Activated naive CD4-positive, alpha-beta T cell treated with anti-CD3 and anti-CD28 coated beads for 36 hours (primary cell): ENCODE results near the gene DYNLT5. TPM values are rescaled to one million over a fixed set of nuclear protein-coding genes. Genes with fewer than 3 reads are reported as not detected.
"Not testable (repeated sequence)": the region's sequence is repeated elsewhere in the genome, so short reads cannot be mapped to it uniquely, and the experiment has no call there.

Source experiments
- CTCF ChIA-PET: fragments of 350-600 bp; sonication (Branson Sonifier 250); formaldehyde crosslinking; loops from one replicate; lab custom pipeline; 2021; ENCODE audit warnings: antibody characterized with exemption; lab: Charles Lee
- DNase-seq: peaks from one replicate; pipeline ENCODE4 v3.0.0-alpha.2; 2020
- H3K27ac Mint-ChIP-seq: one replicate; pipeline ENCODE4 v1.8.0; 2021; ENCODE audit warnings: mild to moderate bottlenecking, mixed read lengths
- H3K27me3 Mint-ChIP-seq: one replicate; pipeline ENCODE4 v1.8.0; 2021; ENCODE audit warnings: low read depth, mixed read lengths
- H3K36me3 Mint-ChIP-seq: one replicate; pipeline ENCODE4 v1.8.0; 2021; ENCODE audit warnings: low read depth, mixed read lengths
- H3K4me1 Mint-ChIP-seq: one replicate; pipeline ENCODE4 v1.8.0; 2021; ENCODE audit warnings: low read depth, mixed read lengths
- H3K4me3 Mint-ChIP-seq: one replicate; pipeline ENCODE4 v1.8.0; 2021; ENCODE audit warnings: mild to moderate bottlenecking, moderate library complexity, mixed read lengths
- H3K9me3 Mint-ChIP-seq: one replicate; pipeline ENCODE4 v1.8.0; 2021; ENCODE audit warnings: mixed read lengths
- intact Hi-C: fragments of 100-400 bp; cut with micrococcal nuclease; formaldehyde crosslinking; loops from one replicate; pipeline ENCODE4 v1.15.1; 2023
- total RNA-seq, 2 experiments: library from RNA; stranded (reverse); gene quantifications; one replicate each; pipeline ENCODE4 v1.2.3, GENCODE V29; 2021

Gene DYNLT5
- total RNA-seq, 2 experiments from 2014 or later, result not detected

DNA sequence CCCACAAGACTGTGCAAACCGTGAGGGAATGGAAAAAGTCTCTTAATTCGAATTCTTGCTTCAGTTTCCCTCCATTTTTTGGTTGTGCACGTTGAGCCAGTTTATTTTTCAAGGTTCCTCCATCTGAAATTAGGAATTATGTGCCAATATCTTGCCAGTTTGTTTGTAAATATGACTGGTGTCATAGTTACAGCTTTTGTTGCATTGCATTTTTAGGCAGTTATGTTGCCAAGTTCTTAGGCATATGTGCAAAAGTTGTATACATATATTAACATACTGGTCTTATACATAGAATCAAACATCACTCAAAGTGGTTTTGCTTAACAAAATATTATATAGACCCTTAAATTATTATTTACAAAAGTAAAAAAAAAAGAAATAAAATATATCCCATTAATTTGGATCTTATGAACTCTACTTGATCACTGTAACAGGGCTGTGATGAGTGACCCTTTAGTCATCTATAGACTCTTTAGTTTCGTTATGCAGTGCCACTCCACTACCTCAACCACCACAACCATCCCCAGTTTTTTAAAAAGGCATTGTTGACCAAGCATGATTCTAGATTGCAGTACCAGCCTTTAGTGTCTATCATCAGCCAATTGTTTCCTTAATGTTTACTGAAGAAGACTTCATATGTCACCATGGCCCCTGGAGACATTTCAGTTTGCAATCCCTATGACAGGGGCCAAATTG, 20.9 kb upstream of the DYNLT5 start:
- H3K4me1 Mint-ChIP-seq, result peaks cover 23% of the 10 kb centered on the region
- DNase-seq, result no peak
- H3K4me3 Mint-ChIP-seq, result no peak overlapping the region
- H3K9me3 Mint-ChIP-seq, result no peaks in the 10 kb centered on the region
- H3K36me3 Mint-ChIP-seq, result no peaks in the 10 kb centered on the region
- intact Hi-C loops, result no loop called here
- no peaks in the 10 kb centered on the region for H3K27me3 Mint-ChIP-seq
- CTCF ChIA-PET, result interaction anchor here (0.6 to 0.8 kb wide), 2 partner anchors 237 to 285 kb away, joined by 3 read pairs; no protein-coding TSS in a partner anchor
- H3K27ac Mint-ChIP-seq, result no peak overlapping the region

DNA sequence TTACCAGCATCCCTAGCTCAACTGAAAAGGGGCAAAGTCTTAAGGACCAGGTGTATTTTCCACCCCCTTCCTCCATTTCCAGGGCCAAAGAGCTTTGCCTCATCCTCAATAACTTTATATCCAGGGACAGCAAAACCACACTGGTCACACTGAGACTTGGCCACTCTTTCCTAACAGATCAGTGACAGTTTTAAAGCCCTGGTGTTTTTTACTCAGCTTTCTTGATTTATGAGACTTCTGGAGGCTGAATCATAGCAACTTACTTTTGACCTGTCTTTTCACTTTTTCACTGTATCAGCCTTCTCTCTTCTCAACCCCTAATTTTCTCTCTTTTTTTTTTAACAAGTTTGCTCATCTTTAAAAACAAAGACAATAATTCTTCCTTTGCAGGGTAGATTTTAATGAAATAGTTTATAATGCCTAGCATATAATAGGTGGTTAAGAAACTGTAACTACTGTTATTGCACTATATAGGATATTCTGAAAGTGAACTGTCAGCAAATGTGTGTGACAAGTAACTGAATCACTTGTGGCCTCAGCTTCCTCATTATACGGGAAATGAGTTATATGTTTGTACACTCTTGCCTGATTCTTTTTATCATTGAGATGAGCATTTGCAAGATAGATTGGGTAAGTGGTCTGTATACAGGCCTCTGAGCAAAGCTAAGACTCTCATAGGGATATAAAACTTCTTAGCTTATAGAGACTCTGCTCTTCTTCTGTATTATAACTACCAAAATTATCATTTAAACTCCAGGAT, 19.7 kb upstream of the DYNLT5 start:
- no peak for DNase-seq
- intact Hi-C loops, result loop anchor here (2.0 kb wide), 1 partner anchor 56 kb away; no protein-coding TSS in a partner anchor
- Mint-ChIP-seq H3K4me1 (peaks cover 23% of the 10 kb centered on the region), H3K9me3 (no peaks in the 10 kb centered on the region), H3K4me3 (no peak overlapping the region), H3K36me3 (no peaks in the 10 kb centered on the region), H3K27ac (no peak overlapping the region), H3K27me3 (no peaks in the 10 kb centered on the region)
- CTCF ChIA-PET, result interaction anchor here (0.6 to 1.6 kb wide), 5 partner anchors 21 to 1011 kb away, joined by 3 to 12 read pairs (median 3); no protein-coding TSS in a partner anchor

DNA sequence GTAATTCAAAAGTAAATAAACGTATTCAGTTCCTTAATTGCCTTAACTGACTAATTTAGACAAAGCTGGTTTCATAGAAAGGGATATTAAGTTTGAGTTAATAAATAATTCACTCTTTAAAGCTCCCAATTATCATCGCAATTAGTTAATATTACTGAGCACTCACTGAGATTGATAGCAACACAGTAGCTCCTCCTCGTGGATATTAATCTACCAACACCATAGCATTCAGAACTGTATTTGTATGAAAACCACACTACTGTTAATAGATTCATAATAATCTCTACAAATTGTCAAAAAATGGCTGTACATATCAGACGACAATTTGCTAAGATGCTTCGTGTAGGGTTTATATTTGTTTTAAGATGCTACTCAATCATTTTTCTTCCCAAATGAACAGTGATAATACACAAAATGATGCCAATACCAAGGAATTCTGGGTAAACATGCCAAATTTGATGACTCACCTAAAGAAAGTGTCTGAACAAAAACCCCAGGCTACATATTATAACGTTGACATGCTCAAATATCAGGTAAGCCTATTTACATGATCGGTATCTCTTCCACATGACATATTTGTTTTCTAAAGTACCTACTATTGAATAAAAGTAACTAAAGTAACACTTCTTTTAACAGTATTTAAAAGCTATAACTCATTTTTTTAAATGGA, 18.8 kb upstream of the DYNLT5 start:
- H3K4me1 Mint-ChIP-seq, result peaks cover 23% of the 10 kb centered on the region
- H3K4me3 Mint-ChIP-seq, result no peak overlapping the region
- H3K27me3 Mint-ChIP-seq, result no peaks in the 10 kb centered on the region
- CTCF ChIA-PET, result interaction anchor here (1.6 kb wide), 1 partner anchor 20 kb away, joined by 12 read pairs; no protein-coding TSS in a partner anchor
- intact Hi-C loops, result loop anchor here (2.0 kb wide), 1 partner anchor 55 kb away; no protein-coding TSS in a partner anchor
- no peak overlapping the region for H3K27ac Mint-ChIP-seq
- H3K36me3 Mint-ChIP-seq, result no peaks in the 10 kb centered on the region
- DNase-seq, result no peak
- H3K9me3 Mint-ChIP-seq, result no peaks in the 10 kb centered on the region

DNA sequence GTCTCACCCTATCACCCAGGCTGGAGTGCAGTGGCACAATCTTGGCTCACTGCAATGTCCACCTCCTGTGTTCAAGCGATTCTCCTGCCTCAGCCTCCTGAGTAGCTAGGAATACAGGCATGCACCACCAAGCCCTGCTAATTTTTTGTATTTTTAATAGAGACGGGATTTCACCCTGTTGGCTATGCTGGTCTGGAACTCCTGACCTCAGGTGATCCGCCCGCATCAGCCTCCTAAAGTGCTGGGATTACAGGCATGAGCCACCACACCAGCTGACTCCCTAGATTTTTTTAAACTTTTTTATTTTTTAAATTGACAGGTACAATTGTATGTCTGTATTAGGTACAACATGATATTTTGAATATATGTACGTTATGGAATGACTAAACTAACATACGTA, 17.7 kb upstream of the DYNLT5 start:
- CTCF ChIA-PET, H3K27ac Mint-ChIP-seq, H3K36me3 Mint-ChIP-seq, H3K27me3 Mint-ChIP-seq, H3K9me3 Mint-ChIP-seq, intact Hi-C loops, H3K4me3 Mint-ChIP-seq, DNase-seq: not testable (repeated sequence)
- peaks cover 19% of the 10 kb centered on the region for H3K4me1 Mint-ChIP-seq

DNA sequence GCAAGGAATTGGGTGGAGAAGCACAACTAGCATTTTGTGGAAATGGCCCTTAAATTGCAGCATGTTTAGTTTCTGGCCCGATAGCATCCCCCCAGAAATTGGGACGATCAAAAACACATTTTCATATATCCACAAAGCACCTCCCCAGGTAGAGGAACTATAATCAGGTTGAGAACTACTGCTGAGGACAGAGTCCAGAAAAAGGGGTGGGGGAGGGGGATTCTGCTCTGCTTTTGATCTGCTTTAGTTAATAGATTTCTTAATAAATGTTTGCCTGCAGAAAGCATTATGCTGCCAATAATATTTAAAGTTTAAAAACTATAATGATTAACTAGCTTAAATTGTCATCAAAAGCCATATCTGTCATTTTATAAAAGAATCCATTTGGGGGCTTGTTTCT, 14.4 kb upstream of the DYNLT5 start:
- intact Hi-C loops, result no loop called here
- Mint-ChIP-seq H3K9me3 (no peaks in the 10 kb centered on the region), H3K36me3 (peaks cover 1% of the 10 kb centered on the region), H3K27ac (no peak overlapping the region), H3K4me1 (peaks cover 11% of the 10 kb centered on the region), H3K27me3 (no peaks in the 10 kb centered on the region), H3K4me3 (no peak overlapping the region)
- DNase-seq, result no peak
- CTCF ChIA-PET, result interaction anchor here (3.4 kb wide), 1 partner anchor 12 kb away, joined by 22 read pairs; no protein-coding TSS in a partner anchor

DNA sequence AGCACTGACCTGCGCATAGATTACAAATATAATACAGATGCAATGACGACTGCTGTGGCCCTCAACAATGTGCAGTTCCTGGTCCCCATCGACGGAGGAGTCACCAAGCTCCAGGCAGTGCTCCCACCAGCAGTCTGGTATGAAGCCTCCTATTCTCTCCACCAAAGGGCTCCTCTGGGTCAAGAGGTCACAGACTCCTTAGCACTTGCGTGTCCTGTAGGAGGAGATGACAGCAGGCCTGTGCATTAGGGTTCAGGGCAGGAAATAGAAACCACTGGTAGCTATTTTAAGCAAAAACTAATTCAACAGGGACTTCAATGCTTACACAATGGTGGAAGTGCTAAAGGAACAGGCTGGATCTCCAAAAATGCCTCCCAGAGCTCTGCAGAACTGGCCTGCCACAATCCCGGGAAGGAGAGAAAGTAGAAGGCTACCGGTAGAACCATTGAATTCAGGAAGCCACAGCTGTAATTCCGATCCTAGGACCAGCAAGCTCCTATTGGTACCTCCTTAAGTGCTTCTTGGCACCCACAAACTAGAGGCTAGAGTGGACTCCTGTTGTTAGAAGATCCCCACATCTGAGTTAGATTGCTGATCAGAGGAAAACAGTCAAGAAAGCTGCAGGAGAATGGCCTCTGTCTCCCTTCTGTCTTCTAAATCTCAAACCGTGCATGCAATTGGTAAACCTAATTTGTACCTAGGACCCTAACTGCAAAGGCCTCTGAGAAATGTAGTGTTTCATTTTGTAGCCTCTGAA, 12.7 kb upstream of the DYNLT5 start:
- intact Hi-C loops, result no loop called here
- DNase-seq, result no peak
- Mint-ChIP-seq H3K4me3 (no peak overlapping the region), H3K36me3 (peaks cover 1% of the 10 kb centered on the region), H3K9me3 (no peaks in the 10 kb centered on the region), H3K4me1 (peaks cover 7% of the 10 kb centered on the region), H3K27ac (no peak overlapping the region), H3K27me3 (no peaks in the 10 kb centered on the region)
- CTCF ChIA-PET, result interaction anchor here (0.5 to 3.4 kb wide), 3 partner anchors 13 to 707 kb away, joined by 3 to 22 read pairs (median 3); no protein-coding TSS in a partner anchor

DNA sequence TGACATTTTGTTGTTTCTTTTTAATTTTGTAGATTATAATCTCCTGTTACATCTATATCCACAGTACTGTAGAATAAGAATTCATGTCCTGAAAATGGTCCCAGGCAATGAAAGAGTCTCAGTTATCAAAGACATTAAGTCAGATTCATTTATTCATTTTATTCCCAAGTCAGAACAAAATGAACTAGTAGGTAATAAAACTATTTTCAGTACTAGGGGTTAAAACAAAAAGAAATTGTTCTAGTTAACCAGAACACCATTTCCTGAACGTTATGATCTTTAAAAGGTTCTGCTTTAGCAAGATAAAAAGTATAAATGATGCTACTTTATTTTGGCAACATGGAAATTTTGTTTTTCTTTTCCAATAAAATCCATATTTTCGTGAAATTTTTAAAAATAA, 6.8 kb upstream of the DYNLT5 start:
- Mint-ChIP-seq H3K36me3 (peaks cover 1% of the 10 kb centered on the region), H3K27ac (no peak overlapping the region)

DNA sequence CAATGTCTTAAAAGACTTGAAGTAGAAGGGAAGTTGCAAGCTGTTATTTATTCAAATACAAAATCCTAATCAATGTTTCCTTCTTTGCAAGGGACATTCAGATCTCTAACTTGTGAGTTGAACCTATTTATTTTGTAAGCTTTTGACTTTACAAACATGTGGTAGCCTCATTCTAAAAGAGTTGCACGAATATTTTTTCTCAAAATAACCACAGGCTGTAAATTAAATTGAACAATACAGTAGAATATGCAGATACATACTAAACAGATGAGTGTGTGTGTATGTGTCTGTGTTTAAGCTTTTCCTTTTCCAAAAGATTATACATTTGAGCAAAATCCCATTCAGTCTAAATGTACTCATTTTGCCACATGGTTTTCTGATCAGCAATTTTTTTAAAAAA, 4.8 kb upstream of the DYNLT5 start:
- Mint-ChIP-seq H3K27me3 (peaks cover 24% of the 10 kb centered on the region), H3K4me1 (peaks cover 6% of the 10 kb centered on the region), H3K9me3 (no peaks in the 10 kb centered on the region), H3K36me3 (peaks cover 1% of the 10 kb centered on the region), H3K27ac (no peak overlapping the region), H3K4me3 (no peak overlapping the region)
- CTCF ChIA-PET, result interaction anchor here (0.6 to 1.7 kb wide), 3 partner anchors 16 to 29 kb away, joined by 3 to 4 read pairs (median 4); no protein-coding TSS in a partner anchor
- intact Hi-C loops, result no loop called here
- no peak for DNase-seq

More for the DNA sequence above, 6.8 kb upstream of the DYNLT5 start:
- H3K27me3 Mint-ChIP-seq, result peaks cover 10% of the 10 kb centered on the region
- CTCF ChIA-PET, result interaction anchor here (0.9 kb wide), 1 partner anchor 17 kb away, joined by 3 read pairs; no protein-coding TSS in a partner anchor
- no peak overlapping the region for H3K4me3 Mint-ChIP-seq
- DNase-seq, result no peak
- H3K4me1 Mint-ChIP-seq, result no peaks in the 10 kb centered on the region
- no peaks in the 10 kb centered on the region for H3K9me3 Mint-ChIP-seq
- intact Hi-C loops, result no loop called here

DNA sequence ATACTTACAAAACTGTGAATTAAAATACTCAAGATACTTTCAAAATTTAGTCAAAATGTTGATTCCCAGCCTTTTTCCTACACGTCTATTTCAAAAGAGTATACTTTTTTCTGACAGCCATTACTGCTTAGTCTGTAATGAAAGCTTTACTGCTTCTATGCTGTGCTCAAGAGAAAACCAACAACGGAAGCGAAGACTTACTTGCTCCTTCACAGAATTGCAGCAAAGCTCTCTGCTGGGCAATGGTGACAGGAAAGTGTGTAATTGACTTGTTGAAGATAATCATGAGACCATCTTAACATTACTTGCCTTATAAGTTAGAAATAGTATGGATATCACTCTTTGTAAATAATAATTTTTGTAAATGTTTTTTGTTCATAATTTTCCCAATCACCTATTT, 1.7 kb upstream of the DYNLT5 start:
- Mint-ChIP-seq H3K36me3 (no peaks in the 10 kb centered on the region), H3K4me1 (peaks cover 12% of the 10 kb centered on the region), H3K9me3 (no peaks in the 10 kb centered on the region), H3K27ac (no peak overlapping the region), H3K4me3 (no peak overlapping the region), H3K27me3 (peaks cover 31% of the 10 kb centered on the region)
- CTCF ChIA-PET, result interaction anchor here (0.6 to 1.8 kb wide), 3 partner anchors 14 to 1063 kb away, joined by 3 to 6 read pairs (median 3); no protein-coding TSS in a partner anchor
- intact Hi-C loops, result no loop called here
- DNase-seq, result no peak

DNA sequence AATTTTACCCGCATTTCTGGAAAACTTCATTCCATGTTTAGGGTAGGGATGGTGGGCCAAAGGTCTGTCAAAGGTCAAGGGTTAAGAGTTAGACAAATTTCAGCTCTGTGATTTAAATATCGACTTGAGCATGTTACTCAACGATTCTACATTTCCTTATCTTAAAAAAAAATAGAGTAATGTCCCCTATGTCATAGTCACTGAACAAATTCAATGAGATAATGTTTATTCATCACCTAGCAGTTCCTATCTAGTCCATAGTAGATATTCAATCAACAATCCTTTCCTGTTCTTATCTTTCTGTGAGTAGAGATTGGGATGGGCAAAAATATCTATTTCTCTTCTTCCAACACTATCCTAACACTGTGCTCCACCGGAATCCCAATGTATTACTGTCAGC, 1.1 kb upstream of the DYNLT5 start:
- peaks cover 12% of the 10 kb centered on the region for H3K4me1 Mint-ChIP-seq
- H3K27ac Mint-ChIP-seq, result no peak overlapping the region
- H3K27me3 Mint-ChIP-seq, result peaks cover 31% of the 10 kb centered on the region
- H3K36me3 Mint-ChIP-seq, result no peaks in the 10 kb centered on the region
- H3K4me3 Mint-ChIP-seq, result no peak overlapping the region
- intact Hi-C loops, result no loop called here
- DNase-seq, result no peak
- H3K9me3 Mint-ChIP-seq, result no peaks in the 10 kb centered on the region
- CTCF ChIA-PET, result interaction anchor here (1.8 kb wide), 1 partner anchor 13 kb away, joined by 6 read pairs; no protein-coding TSS in a partner anchor

DNA sequence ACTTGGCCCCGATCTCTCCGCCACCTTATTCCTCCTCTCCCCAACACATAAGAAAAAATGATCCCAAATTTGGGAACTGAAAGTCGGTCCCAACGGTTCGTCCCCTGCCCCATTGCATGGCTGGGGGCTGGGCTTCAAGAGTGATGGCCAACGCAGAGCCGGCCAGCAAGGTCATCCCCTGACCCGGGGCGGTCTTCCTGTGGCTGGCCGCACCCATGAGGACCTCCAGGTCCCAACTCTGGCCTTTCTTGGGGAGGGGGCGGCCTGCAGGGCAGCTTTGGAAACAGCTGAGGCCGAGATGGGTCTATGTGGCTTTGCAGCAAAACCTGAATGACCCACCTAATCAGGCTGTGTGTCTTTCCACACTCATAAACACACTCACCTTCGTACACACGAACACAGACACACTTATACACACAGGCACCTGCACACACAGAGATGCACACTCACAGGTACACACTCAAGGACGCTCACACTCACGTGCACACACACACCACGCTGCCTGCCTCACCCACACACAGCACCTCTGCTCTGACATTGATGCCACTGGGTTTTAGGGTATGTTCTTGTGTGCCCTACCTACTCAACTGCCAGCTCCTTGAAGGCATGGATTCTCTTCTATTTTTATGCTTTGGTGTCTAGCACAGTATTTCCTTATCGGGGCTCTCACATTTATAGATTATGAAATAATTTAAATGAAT, 562 bp downstream of the DYNLT5 start:
- no peak for DNase-seq
- intact Hi-C loops, result no loop called here
- H3K9me3 Mint-ChIP-seq, result no peaks in the 10 kb centered on the region
- H3K27ac Mint-ChIP-seq, result no peak overlapping the region
- H3K36me3 Mint-ChIP-seq, result no peaks in the 10 kb centered on the region
- peak overlapping the region; percentile 68 for H3K4me3 Mint-ChIP-seq
- H3K4me1 Mint-ChIP-seq, result peaks cover 12% of the 10 kb centered on the region
- CTCF ChIA-PET, result interaction anchor here (0.6 to 1.7 kb wide), 4 partner anchors 10 to 459 kb away, joined by 3 to 12 read pairs (median 4); no protein-coding TSS in a partner anchor
- peaks cover 28% of the 10 kb centered on the region for H3K27me3 Mint-ChIP-seq
